NCI-H345 treated with DMSO at 0.1 percent for 48 hours (cell line): ENCODE data around the gene PKNOX1.
"Not testable (repeated sequence)": the region's sequence is repeated elsewhere in the genome, so short reads cannot be mapped to it uniquely, and the experiment has no call there.

ENCODE experiments used
- DNase-seq: peaks from one replicate; lab custom pipeline; 2025; ENCODE audit not compliant: unreplicated experiment; lab: John Stamatoyannopoulos, UW

PKNOX1 gene

DNA sequence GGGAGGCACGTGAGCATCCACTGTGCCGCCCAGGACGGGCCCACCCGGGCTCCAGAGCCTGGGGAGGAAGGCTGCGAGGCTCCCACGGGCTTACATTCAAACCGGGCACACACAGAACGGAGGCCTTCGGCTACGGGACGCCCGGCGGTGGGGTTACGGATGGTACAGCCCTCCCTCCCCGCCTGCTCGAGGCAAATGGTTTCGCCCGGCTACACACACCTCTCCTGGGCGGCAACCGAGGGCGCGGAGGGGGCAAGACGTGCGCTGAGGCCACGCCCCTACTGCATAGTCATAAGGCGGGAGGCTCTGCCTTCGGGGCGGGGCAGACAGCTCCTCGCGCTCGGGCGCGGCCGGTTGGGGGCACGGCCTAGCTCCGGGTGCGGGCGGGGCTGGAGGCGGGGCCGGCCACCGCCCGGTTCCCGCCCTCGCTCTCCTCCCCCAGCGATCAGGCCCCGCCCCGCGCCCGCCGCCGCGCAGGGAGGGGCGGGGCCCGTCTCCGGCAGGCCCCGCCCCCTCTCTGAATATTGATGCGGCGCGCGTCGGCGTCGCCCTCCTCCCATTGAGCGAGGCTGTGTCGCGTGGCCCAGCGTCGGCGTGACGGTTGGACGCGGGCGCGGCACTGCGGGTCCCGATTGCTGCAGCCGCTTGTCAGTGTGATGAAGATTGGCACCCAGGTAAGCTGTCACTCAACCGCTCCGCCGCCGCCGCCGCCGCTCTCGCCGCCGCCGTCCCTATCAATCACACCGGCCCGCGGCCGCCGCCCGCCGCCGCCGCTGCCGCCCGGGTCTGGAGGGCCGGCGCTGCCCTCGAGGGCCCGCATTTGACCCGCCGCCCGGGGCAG is at the start of gene PKNOX1:
TSS of gene PKNOX1 (plus strand) at position 572 of the 841 bp plus-strand sequence. CDS start 29,820 bp downstream, outside the sequence.
- DNase-seq: peak; percentile 100

- no peak for DNase-seq
These were observed 49.0 kb upstream of the PKNOX1 start, which contains the start of gene ERVH48-1 for GRCh38 chr21:42925114-42925926. TSS of gene ERVH48-1 (minus strand) at chr21:42925630. CDS start at chr21:42919006, 6,624 bp downstream.

DNA sequence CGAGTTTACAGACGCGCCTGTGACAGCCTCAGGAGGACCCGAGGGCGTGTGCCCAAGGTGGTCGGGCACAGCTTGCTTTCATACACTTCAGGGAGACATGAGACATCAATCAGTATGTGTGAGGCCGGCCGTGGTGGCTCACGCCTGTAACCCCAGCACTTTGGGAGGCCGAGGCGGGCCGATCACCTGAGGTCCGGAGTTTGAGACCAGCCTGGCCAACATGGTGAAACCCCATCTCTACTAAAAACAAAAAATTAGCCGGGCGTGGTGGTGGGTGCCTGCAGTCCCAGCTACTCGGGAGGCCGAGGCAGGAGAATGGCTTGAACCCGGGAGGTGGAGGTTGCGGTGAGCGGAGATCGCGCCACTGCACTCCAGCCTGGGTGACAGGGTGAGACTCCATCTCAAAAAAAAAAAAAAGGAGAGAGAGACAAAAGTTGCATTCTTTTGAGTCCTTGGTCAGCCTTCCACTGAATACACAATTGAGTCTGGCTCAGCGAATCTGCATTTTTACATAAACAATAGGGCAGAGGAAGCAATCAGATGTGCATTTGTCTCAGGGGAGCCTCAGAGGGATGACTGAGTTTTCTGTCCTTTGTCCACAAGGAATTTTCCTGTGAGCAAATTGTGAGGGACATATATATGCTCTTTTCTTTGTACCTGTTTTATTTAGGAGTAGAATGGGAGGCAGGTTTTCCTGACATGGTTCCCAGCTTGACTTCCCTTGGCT is 46.7 kb upstream of the PKNOX1 start:
- not testable (repeated sequence) for DNase-seq

- no peak for DNase-seq
These were observed 44.4 kb upstream of the PKNOX1 start for GRCh38 chr21:42929969-42930368.

GRCh38 chr21:42931560-42932235 is 42.7 kb upstream of the PKNOX1 start:
- no peak for DNase-seq

DNA sequence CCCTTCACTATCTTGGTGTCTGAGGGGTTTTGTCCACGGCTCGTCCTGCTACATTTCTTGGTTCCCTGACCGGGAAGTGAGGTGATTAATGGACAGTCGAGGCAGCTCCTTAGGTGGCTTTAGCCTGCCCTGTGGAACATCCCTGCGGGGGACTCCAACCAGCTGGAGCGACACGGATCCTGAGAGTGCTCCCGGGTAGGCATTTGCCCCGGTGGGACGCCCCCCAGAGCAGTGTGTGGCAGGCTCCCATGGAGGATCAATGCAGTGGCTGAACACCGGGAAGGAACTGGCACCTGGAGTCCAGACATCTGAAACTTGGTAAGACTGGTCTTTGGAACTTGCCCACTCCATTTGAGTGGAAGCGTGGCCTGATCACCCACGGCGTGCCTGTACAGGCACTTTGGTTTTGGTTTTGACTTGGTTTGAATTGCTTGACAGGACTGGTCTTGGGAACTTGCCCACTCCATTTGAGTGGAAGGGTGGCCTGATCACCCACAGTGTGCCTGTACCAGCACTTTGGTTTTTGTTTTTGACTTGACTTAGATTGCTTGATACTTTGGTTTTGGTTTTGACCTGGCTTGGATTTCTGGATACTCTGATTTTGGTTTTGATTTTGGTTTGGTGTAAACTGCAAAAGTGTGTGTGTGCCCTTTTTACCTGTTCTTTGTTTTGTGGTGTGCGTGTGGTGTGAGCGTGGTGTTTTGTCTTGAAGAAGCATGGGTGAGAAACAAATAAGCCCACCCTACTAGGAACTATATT is 41.8 kb upstream of the PKNOX1 start:
- DNase-seq: not testable (repeated sequence)

- DNase-seq: not testable (repeated sequence)
These were observed 41.0 kb upstream of the PKNOX1 start for GRCh38 chr21:42933137-42933970.

DNA sequence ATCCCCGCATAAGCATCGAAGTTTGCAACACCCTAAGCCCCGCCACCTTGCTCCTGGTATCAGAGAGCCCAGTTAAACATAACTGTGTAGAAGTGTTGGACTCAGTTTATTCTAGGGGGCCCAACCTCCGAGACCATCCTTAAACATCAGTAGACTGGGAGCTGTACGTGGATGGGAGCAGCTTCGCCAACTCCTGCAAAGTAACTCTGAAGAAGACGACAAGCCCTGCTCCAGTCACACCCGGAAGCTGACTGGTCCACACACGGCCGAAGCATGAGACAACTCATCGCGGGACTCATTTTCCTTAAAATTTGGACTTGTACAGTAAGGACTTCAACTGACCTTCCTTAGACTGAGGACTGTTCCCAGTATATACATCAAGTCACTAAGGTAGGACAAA is 40.4 kb upstream of the PKNOX1 start:
- DNase-seq: not testable (repeated sequence)

DNA sequence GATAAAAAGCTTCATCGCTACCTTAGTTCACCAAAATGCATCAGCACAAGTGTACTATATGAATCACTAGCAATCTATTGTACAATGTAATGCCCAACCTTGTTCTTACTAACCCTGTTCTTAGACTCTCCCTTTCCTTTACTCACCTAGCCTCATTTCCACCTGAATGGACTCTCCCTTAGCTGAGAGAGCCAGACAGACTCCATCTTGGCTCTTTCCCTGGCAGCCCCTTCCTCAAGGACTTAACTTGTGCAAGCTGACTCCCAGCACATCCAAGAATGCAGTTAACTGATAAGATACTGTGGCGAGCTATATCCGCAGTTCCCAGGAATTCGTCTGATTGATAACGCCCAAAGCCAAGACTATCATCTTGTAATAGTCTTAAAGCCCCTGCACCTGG is 38.0 kb upstream of the PKNOX1 start:
- DNase-seq: not testable (repeated sequence)

DNA sequence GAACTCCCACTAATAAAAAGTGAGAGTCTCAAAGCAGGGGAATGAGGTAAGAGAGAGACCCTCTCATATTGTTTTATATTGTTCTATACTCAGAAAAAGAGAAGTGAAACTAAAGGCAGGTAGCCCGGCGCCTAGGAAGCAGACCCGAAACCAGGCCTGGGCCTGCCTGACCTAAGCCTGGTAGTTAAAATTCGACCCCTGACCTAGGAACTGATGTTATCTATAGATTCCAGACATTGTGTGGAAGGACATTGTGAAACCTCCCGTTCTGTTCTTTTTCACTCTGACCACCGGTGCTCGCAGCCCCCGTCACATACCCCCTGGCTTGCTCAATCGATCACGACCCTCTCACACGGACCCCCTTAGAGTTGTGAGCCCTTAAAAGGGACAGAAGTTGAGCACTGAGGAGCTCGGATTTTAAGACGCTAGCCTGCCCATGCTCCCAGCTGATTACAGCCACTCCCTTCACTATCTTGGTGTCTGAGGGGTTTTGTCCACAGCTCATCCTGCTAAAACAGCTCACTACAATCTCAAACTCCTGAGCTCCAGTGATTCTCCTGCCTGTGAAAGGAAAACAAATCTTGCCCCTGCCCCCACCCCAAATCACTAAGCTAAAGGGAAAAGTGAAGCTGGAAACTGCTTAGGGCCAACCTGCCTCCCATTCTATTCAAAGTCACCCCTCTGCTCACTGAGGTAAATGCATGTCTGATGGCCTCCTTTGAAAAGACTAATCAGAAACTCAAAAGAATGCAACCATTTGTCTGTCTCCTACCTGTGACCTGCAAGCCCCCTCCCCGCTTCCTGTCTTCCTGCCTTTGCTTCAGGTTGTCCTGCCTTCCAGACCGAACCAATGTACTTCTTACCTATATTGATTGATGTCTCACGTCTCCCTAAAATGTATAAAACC is 37.1 kb upstream of the PKNOX1 start:
- DNase-seq: not testable (repeated sequence)

- no peak for DNase-seq
These were observed 36.3 kb upstream of the PKNOX1 start for GRCh38 chr21:42937960-42938605.

GRCh38 chr21:42938606-42938995 is 35.8 kb upstream of the PKNOX1 start:
- DNase-seq: not testable (repeated sequence)

GRCh38 chr21:42939582-42940413 is 34.6 kb upstream of the PKNOX1 start:
- DNase-seq: no peak

DNA sequence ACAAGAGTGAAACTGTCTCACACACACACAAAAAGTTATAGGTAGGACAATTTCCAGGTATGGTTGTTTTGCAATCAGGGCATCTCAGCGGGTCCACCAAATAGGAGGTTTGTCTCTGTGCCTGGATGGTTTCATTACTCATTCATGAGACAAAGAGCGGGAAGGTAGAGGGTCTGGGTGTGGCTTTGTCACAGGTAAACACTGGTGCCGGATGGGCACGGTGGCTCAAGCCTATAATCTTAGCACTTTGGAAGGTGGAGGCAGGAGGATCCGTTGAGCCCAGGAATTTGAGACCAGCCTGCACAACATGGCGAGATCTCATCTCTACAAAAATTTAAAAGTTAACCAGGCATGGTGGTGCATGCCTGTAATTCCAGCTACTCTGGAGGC is 32.7 kb upstream of the PKNOX1 start:
- no peak for DNase-seq

GRCh38 chr21:42942244-42942643 is 32.1 kb upstream of the PKNOX1 start:
- no peak for DNase-seq

- DNase-seq: not testable (repeated sequence)
These were observed 25.1 kb upstream of the PKNOX1 start for GRCh38 chr21:42949094-42949755.
